ENCODE measurements around the gene WDFY4.

The WDFY4 gene

DNA sequence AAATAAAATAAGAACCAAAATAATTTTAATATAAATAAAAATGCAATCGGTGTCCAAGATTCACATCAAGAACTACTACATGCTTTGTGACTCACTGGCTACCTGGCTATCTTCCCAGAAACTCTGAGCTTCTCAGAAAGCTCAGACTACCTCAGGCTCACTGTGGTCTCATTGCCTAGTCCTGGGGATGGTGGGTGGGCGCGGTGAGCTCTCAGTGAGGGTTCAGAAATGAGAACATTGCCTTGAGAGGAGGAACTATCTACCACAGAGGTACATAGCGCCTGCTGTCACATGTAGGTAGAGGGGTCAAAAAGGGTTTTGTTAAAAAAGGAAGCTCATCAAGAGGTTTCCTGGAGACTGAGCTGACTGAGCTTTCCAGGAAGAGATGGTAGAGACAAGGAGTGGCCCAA lies 108.0 kb downstream of the WDFY4 start:
- Mint-ChIP-seq H3K27ac (no peak overlapping the region), H3K4me3 (no peak overlapping the region), H3K4me1 (no peaks in the 10 kb centered on the region), H3K36me3 (no peaks in the 10 kb centered on the region), H3K27me3 (peaks cover 3% of the 10 kb centered on the region), H3K9me3 (no peaks in the 10 kb centered on the region)

DNA sequence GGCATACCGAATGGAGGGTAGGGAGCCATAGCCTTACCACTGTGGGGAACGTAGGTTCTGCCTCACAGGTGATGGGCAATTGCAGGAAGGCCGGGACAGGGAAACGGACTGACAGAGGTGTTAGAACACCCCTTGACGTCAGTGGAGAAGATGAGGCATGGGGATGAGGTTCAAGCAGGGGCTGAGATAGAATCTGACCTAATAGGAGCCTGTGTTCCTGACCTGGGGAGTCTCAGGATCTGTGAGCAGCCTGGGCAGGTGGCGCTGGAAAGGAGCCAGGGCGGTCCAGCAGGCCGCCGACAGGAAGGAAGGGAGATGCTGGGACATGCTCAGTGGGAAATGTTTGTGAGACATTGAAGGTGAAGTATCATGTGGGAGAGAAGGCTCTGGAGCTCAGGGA lies 109.4 kb downstream of the WDFY4 start:
- no peaks in the 10 kb centered on the region for H3K4me1 Mint-ChIP-seq
- no peak overlapping the region for H3K4me3 Mint-ChIP-seq
- H3K36me3 Mint-ChIP-seq, result no peaks in the 10 kb centered on the region
- no peaks in the 10 kb centered on the region for H3K9me3 Mint-ChIP-seq
- peaks cover 3% of the 10 kb centered on the region for H3K27me3 Mint-ChIP-seq
- H3K27ac Mint-ChIP-seq, result no peak overlapping the region

DNA sequence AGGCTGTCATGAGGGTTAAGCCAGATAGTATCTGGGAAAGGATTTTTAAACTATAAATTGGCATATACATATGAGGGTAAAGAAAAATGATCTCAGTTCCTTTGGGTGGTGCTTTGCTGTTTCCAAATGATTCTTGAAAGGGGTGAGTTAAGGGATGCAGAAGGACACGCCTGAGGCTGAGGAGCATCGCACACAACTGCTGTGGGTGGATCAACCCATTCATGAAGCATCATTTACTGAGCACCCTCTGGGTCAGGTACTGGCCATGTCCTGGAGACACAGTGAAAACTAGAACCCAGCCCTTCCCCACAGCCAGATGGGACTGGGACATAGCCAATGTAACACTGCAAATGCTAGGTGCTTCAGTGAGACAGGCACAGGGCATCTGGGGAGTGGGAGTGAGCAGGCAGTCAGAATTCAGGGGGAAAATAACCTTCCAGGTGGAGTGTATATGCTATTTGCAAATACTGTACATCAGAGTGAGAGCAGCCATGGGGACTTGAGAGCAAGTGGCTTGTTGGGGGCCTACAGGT lies 112.1 kb downstream of the WDFY4 start:
- Mint-ChIP-seq H3K27me3 (peaks cover 3% of the 10 kb centered on the region), H3K27ac (no peak overlapping the region), H3K4me1 (peaks cover 20% of the 10 kb centered on the region), H3K36me3 (no peaks in the 10 kb centered on the region), H3K4me3 (no peak overlapping the region), H3K9me3 (no peaks in the 10 kb centered on the region)

DNA sequence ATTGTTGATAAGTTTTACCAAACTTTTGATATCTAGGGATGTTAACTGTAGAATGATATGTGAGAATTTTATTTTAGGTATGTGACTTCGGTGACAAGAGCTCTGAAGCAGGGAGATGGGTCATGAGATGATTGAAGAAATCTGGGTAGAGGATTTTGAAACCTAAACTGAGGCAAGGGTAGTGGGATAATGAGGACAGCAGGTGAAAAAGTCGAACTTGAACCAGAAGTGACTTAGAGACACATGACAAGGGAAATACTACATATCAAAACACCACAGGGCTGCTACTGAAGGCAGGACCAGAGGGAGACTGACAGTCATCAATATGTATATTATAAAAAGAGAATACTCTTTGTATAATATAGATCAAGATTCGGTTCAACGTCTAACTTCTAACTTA lies 113.2 kb downstream of the WDFY4 start:
- Mint-ChIP-seq H3K4me1 (peaks cover 31% of the 10 kb centered on the region), H3K27me3 (no peaks in the 10 kb centered on the region), H3K4me3 (no peak overlapping the region)

DNA sequence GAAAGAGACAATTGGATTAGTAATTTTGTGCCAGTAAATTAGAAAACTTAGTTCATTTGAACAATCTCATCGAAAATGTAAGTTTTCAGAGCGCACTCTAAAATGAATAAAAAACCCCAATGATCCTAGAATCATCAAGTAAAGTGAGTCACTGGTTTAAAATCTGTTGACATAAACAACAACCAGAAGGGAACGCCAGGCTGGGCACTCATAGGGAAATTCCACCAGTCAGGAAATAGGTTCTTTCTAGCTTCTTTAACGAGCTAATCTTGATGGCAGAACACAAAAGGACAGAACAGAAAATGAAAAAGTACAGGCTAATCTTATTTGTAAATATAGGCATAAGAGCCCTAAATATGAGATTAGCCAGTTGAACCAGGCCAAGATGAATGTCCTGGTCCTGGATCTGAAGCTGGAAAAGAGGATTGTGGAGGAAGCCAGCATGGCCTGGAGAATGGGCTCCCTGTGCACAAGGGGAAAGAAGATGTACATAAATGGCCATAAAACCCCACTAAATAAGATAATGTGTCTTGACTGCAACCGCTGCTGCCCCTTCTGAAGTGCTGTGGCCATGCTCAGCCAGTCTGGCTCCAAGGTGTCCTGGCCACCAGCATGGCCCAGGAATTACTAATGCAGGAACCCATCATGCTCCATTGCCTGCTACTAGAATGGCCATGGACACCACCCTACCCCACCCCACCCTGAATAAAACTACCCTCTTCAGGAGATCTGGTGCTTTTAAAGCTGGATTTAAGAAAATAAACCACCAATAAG lies 114.0 kb downstream of the WDFY4 start:
- Mint-ChIP-seq H3K27me3 (no peaks in the 10 kb centered on the region), H3K4me3 (no peak overlapping the region), H3K27ac (peak overlapping the region; percentile 63), H3K36me3 (no peaks in the 10 kb centered on the region), H3K4me1 (peaks cover 39% of the 10 kb centered on the region), H3K9me3 (no peaks in the 10 kb centered on the region)

More for the DNA sequence above, 113.2 kb downstream of the WDFY4 start:
- Mint-ChIP-seq H3K36me3 (no peaks in the 10 kb centered on the region), H3K9me3 (no peaks in the 10 kb centered on the region), H3K27ac (no peak overlapping the region)

DNA sequence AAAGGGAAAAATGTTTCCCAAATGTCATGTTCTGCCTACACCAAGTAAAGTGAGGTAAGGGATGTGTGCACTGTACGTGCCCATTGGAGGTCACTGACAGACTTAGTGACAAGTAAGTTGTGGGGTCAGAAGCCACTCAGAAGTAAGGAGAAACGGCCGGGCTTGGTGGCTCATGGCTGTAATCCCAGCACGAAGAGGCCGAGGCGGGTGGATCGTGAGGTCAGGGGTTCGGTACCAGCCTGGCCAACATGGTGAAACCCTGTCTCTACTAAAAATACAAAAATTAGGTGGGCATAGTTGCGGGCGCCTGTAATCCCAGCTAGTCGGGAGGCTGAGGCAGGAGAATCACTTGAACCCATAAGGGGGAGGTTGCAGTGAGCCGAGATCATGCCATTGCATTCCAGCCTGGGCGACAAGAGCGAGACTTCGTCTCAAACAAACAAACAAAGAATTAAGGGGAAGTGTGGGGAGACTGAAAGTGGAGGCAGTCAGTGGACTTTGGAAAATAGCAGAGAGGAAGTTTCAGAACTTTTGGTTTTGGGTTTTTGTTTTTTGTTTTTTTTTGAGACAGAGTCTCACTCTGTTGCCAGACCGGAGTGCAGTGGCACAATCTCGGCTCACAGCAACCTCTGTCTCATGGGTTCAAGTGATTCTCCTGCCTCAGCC lies 114.8 kb downstream of the WDFY4 start:
- Mint-ChIP-seq H3K36me3 (no peaks in the 10 kb centered on the region), H3K4me1 (peaks cover 47% of the 10 kb centered on the region), H3K4me3 (no peak overlapping the region), H3K27me3 (no peaks in the 10 kb centered on the region), H3K27ac (peak overlapping the region; percentile 63), H3K9me3 (no peaks in the 10 kb centered on the region)

DNA sequence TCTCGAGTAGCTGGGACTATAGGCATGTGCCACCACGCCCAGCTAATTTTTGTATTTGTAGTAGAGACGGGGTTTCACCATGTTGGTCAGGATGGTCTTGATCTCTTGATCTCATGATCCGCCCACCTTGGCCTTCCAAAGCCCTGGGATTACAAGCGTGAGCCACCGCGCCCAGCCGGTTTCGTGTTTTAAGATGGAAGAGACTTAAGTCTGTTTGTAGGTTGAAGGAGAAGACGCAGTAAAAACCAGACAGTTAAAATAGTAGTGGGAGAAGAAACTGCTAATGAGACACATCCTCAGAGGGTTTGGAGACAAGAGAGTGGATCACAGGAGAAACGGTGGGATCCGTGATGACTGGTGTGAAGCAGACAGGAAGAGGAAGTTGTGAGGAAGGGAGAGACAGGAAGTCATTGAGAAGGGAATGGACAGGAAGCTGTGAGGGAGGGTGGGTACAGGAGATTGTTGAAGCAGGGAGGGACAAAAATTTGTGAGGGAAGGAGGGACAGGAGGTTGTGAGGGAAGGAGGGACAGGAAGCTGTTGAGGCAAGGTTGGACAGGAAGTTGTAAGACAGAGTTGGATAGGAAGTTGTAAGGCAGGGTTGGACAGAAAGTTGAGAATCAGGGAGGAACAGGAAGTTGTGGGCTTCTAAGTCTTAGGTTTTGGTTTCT lies 115.5 kb downstream of the WDFY4 start:
- Mint-ChIP-seq H3K4me3 (peak overlapping the region; percentile 34), H3K9me3 (no peaks in the 10 kb centered on the region), H3K27ac (peak overlapping the region; percentile 97), H3K27me3 (no peaks in the 10 kb centered on the region), H3K36me3 (no peaks in the 10 kb centered on the region), H3K4me1 (peaks cover 54% of the 10 kb centered on the region)

DNA sequence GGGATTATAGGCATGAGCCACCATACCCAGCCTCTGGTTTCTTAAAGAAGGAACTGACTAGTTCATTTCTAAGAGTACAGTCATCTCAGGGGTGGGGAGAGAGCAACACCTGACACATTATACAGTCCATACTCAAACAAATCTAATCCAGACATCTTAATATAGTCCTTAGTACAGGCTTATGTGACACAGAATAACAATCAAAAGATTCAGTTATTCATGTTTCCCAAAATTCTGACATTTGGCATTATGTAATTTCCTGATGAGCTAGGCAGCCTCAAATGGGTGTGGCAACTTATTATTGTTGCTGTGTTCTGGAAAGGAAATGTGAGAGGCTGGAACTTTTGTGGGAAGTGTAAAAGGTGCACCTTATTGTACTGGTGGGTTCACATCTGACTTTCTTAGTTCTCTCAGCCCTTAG lies 116.3 kb downstream of the WDFY4 start:
- H3K27ac Mint-ChIP-seq, result peak overlapping the region; percentile 97
- no peaks in the 10 kb centered on the region for H3K9me3 Mint-ChIP-seq
- peak overlapping the region; percentile 16 for H3K4me3 Mint-ChIP-seq
- H3K36me3 Mint-ChIP-seq, result no peaks in the 10 kb centered on the region
- no peaks in the 10 kb centered on the region for H3K27me3 Mint-ChIP-seq
- peaks cover 63% of the 10 kb centered on the region for H3K4me1 Mint-ChIP-seq

DNA sequence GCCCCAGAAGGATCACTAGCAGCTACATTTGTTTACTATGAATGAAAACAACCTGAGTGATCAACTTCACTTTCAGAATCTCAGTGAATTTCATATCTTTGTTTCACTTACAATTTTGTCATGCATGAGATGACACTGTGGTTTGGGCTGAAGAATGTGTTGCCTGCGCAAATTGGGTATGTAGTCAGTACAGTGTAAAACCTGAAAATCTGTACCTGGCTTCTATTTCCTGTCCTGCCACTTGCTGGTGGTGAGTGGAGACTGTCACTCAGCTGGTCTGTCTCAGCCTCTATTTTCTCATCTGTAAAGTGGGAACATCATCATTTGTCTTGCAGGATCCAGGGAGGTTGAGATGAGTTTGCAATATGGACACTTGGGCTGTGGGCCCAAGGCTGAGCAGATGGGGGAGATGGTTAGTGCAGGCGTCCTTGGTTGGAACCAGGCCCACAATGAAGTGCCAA lies 118.0 kb downstream of the WDFY4 start:
- Mint-ChIP-seq H3K27me3 (no peaks in the 10 kb centered on the region), H3K36me3 (no peaks in the 10 kb centered on the region), H3K27ac (no peak overlapping the region), H3K9me3 (no peaks in the 10 kb centered on the region), H3K4me1 (peaks cover 70% of the 10 kb centered on the region), H3K4me3 (no peak overlapping the region)

DNA sequence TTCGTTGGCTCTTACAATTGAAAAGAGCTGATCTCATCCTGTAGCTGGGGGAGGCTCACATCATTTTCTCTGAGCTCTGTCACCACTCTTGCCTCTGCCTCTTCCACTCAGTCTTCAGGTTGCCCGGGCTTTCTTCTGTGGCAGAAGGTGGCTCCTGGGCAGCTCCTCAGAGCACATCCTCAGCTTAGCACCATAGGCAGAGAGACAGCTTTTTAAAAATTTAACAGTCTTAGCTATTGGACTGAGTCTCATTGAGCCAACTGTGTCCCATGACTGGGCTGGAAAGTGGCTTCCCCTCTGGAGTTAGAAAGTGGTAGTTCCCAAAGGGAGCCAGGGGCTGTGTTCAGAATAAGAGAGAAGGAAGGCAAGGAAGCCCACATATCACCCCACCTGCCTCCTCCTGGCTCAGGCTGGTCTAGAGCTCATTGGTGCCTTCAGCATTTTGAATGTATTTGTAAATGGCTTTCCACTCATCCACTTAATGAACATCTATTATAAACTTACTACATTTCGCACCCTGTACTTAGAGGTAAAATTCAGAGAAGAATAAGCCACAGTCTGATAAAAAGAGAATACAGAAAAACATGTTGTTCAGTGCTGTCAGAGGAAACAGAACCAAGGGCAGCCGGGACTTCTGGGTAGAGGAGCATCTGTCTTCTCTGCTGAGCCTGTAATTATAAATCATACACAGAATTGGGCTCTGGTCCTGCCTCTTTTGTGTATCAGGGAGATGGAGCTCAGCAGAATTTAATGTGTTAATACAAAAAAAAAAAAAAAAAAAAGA lies 119.3 kb downstream of the WDFY4 start:
- Mint-ChIP-seq H3K4me1 (peaks cover 78% of the 10 kb centered on the region), H3K27ac (peak overlapping the region; percentile 77), H3K27me3 (no peaks in the 10 kb centered on the region), H3K4me3 (no peak overlapping the region), H3K36me3 (no peaks in the 10 kb centered on the region), H3K9me3 (no peaks in the 10 kb centered on the region)

DNA sequence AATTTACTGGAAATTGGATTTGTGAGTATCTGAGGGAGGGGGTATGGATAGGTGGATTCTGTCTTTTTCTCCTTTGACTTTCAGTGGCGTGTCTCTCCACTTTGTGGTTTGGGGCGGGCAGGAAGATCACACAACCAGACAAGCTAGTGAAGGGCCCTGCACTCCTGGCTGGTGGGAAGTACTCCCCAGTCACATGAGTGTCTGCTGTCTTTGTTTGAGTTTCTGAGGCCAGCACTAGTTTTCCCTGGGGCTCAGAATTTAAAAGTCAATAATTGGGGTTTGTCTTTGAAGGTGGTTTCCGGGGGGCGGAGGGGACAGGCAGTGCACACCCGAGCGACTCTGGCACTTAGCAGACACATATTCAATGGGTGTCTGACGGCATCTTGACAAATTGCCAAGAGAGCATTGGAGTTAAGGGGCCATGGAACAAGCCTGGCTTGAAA lies 120.1 kb downstream of the WDFY4 start:
- Mint-ChIP-seq H3K4me1 (peaks cover 78% of the 10 kb centered on the region), H3K36me3 (no peaks in the 10 kb centered on the region), H3K4me3 (peak overlapping the region; percentile 27), H3K27ac (peak overlapping the region; percentile 61), H3K27me3 (no peaks in the 10 kb centered on the region), H3K9me3 (no peaks in the 10 kb centered on the region)

DNA sequence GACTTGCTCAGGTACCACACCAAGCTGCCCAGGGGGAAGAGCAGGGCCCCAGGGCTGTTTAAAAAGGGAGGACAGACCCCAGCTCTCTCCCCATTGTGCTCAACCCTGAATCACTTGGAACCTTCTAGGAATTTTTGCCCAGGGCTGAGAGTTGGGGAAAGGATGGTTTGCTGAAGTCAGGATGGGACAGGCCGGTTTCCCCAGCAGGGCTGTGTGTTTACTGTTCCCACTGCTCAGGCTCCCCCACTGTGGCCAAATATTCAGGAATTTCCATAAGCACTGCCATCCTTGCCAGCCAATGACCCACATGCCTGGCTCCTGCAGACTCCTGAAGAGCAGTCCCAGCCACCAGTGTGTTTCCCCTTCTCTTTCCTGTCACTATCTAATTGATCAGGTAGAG lies 120.7 kb downstream of the WDFY4 start:
- Mint-ChIP-seq H3K36me3 (no peaks in the 10 kb centered on the region), H3K27me3 (no peaks in the 10 kb centered on the region), H3K27ac (no peak overlapping the region), H3K4me1 (peaks cover 71% of the 10 kb centered on the region), H3K9me3 (no peaks in the 10 kb centered on the region), H3K4me3 (no peak overlapping the region)

DNA sequence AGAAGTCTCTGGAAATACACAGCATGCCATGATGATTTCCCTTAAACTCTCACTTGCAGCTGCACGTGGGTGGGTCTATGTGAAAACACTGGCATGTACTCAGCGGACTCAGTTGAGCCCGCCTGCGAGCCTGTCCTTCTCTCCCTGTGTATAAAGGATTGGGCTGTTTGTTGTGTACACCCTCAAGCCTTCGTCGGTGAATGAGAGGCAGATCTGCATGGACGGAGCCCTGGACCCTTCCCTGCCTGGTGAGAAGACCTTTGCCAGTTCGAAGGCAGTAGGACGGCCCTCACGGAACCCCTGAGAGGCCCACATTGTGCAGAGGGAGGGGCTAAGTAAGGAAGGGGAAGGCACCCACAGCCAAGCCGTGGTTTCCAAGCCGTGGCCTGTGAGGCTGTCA lies 121.2 kb downstream of the WDFY4 start:
- Mint-ChIP-seq H3K36me3 (no peaks in the 10 kb centered on the region), H3K4me1 (peaks cover 67% of the 10 kb centered on the region), H3K27ac (no peak overlapping the region), H3K4me3 (peak overlapping the region; percentile 24), H3K27me3 (no peaks in the 10 kb centered on the region), H3K9me3 (no peaks in the 10 kb centered on the region)

DNA sequence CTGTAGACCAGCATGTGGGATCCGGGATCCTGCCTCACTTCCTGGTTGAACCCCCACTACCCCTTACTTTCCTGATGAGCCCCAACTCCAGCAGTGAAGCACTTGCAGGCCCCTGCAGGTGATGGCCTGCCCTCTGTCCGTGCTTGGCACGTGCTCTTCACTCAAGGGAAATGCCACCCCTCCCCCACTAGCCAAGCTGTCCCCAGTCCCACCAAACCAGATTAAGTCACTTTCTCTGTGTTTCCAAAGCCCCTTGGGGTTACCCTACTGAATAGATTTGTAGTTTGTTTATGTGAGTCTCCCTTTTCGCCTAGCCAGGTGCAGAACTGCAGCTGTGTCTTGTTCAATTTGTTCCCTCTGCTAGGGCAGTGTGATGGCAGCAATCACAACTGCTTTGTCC lies 121.7 kb downstream of the WDFY4 start:
- no peak overlapping the region for H3K4me3 Mint-ChIP-seq
- no peaks in the 10 kb centered on the region for H3K36me3 Mint-ChIP-seq
- H3K27ac Mint-ChIP-seq, result no peak overlapping the region
- H3K9me3 Mint-ChIP-seq, result no peaks in the 10 kb centered on the region
- H3K4me1 Mint-ChIP-seq, result peaks cover 62% of the 10 kb centered on the region
- no peaks in the 10 kb centered on the region for H3K27me3 Mint-ChIP-seq

DNA sequence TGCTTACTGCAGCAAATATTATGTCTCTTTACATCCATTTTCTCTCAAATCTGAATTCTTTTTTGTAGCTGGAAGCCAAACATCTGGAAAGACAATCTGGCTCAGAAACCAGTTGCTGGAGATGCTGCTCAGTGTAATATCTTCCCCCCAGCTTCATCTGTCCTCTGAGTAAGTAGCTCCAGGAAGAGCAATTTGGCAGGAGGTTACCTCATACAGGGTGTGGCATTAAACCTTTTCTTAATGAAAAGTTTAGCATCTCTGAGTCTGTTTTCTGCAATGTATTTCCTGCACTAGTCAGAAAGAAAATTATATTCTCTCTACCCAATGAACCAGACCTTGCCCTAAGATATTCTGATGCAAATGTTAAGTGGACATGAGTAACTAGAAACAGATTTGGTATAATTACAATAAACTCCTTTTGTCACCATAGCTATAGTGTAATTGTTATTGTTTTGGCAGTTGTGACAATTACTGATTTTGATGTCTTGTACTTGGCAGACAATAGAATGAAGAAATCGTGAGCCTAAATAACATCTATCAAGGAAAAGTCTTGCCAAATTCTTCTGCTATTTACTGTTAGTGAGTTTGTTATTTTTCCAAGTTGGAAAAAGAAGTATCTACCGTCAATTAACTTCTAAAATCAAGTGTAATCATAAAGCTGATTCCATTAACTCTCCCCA lies 123.3 kb downstream of the WDFY4 start:
- H3K4me1 Mint-ChIP-seq, result peaks cover 46% of the 10 kb centered on the region
- no peaks in the 10 kb centered on the region for H3K36me3 Mint-ChIP-seq
- no peak overlapping the region for H3K27ac Mint-ChIP-seq

More for the DNA sequence above, 123.3 kb downstream of the WDFY4 start:
- no peaks in the 10 kb centered on the region for H3K9me3 Mint-ChIP-seq
- peaks cover 2% of the 10 kb centered on the region for H3K27me3 Mint-ChIP-seq
- H3K4me3 Mint-ChIP-seq, result no peak overlapping the region

Data from activated naive CD4-positive, alpha-beta T cell treated with anti-CD3 and anti-CD28 coated beads, Interleukin-2, amount 50 U/mL, for 24 hours (primary cell).